Kidney (tissue), 14 donors: Measurements from ENCODE around the gene AOX1. TPM values are rescaled to one million over a fixed set of nuclear protein-coding genes. Genes with fewer than 3 reads are reported as not detected.

ENCODE experiments used
- DNase-seq, 5 donors: peaks; one replicate each; pipeline ENCODE4 v3.0.0-alpha.2; 2013 to 2020
- FAIRE-seq: peaks from 2 replicates; lab custom pipeline; 2012; peaks lifted over from hg19 to GRCh38; lab: Jason Lieb, UNC
- H3K27ac ChIP-seq, 2 donors: one replicate each; pipeline ENCODE4 v1.7.0; 2013; ENCODE audit warnings: low read depth in 2 of 2, low read length in 2 of 2, inconsistent platforms in 1 of 2
- H3K27me3 ChIP-seq: one replicate; pipeline ENCODE4 v1.7.1; 2013; ENCODE audit warnings: low read length, inconsistent platforms; ENCODE audit not compliant: control insufficient read depth, insufficient read depth
- H3K36me3 ChIP-seq, 3 donors: one replicate each; pipeline versions ENCODE4 v1.7.0 to v1.7.1; 2013; ENCODE audit warnings: low read length in 3 of 3, control low read depth in 1 of 3, inconsistent platforms in 1 of 3; ENCODE audit not compliant: insufficient read depth in 3 of 3, control insufficient read depth in 2 of 3
- H3K4me1 ChIP-seq, 3 donors: one replicate each; pipeline versions ENCODE4 v1.7.0 to v1.7.1; 2013; ENCODE audit warnings: low read length in 3 of 3, inconsistent platforms in 1 of 3, low read depth in 1 of 3; ENCODE audit not compliant: control insufficient read depth in 2 of 3, insufficient read depth in 2 of 3
- H3K4me3 ChIP-seq, 3 donors: one replicate each; pipeline versions ENCODE4 v1.7.0 to v1.8.1; 2013; ENCODE audit warnings: low read length in 3 of 3, control low read depth in 1 of 3, inconsistent platforms in 1 of 3
- H3K9ac ChIP-seq, 3 donors: one replicate each; pipeline versions ENCODE4 v1.7.0 to v1.7.1; 2013; ENCODE audit warnings: low read length in 3 of 3, control low read depth in 1 of 3, inconsistent platforms in 1 of 3
- H3K9me3 ChIP-seq, 3 donors: one replicate each; pipeline versions ENCODE4 v1.7.0 to v1.7.1; 2013; ENCODE audit warnings: low read length in 3 of 3, control low read depth in 1 of 3, inconsistent platforms in 1 of 3; ENCODE audit not compliant: control insufficient read depth in 2 of 3, insufficient read depth in 1 of 3
- CTCF ChIP-seq: IDR thresholded peaks from 3 replicates; pipeline ENCODE4 v1.5.1; 2012; ENCODE audit warnings: mild to moderate bottlenecking, moderate library complexity, borderline replicate concordance; ENCODE audit not compliant: insufficient read depth; ENCODE audit errors: extremely low read depth
- intact Hi-C: fragments of 100-400 bp; cut with DNase I; formaldehyde crosslinking; loops from one replicate; pipeline ENCODE4 v1.11.1; 2022
- polyA plus RNA-seq: library from polyadenylated mRNA; stranded (reverse); fragments of 350-450 nt; fragmentation: Illumina TruSeq; extraction: RNeasy Lipid Tissue Mini Kit (QIAGEN cat#74804); gene quantifications from one replicate; pipeline ENCODE4 v1.2.3, GENCODE V29; 2014; ENCODE audit warnings: low read depth, low replicate concordance; ENCODE audit not compliant: insufficient read depth
- total RNA-seq: library from RNA; stranded (reverse); fragmentation: NEBNext Ultra II Directional; extraction: Animal tissue kit (Norgen Biotek cat#: 25700); gene quantifications from one replicate; pipeline ENCODE4 v1.2.1, GENCODE V29; 2021
- donor health status: control.
- donor health status: control.
- donor health status: control.
- donor health status: control.
- donor health status: control.
- donor health status: DM: yes; HTN: yes; CAD: no.
- donor health status: Normal renal cell carcinoma (clear cell type).

AOX1 gene
- total and polyA plus RNA-seq, 2 donors from 2014 or later: 38.6 to 43.7 TPM

GRCh38 chr2:200699310-200699709, 113.5 kb downstream of the AOX1 start:
- H3K4me1 ChIP-seq: no peaks in the 10 kb centered on the region
- no peak overlapping the region for H3K4me3 ChIP-seq
- FAIRE-seq: no peak
- no peak for TF ChIP-seq CTCF
- no peak overlapping the region for H3K27ac ChIP-seq
- no peaks in the 10 kb centered on the region for H3K27me3 ChIP-seq
- H3K9me3 ChIP-seq: no peaks in the 10 kb centered on the region
- intact Hi-C loops: no loop called here
- H3K9ac ChIP-seq: no peak overlapping the region
- no peaks in the 10 kb centered on the region for H3K36me3 ChIP-seq
- no peak for DNase-seq

- FAIRE-seq (no peak), DNase-seq (no peak)
- intact Hi-C loops: loop anchor here (10.0 kb wide), 1 partner anchor 126 kb away; no protein-coding TSS in a partner anchor
- TF ChIP-seq CTCF: no peak
- no peaks in the 10 kb centered on the region for H3K27me3 ChIP-seq
- H3K9ac ChIP-seq: no peak overlapping the region
- H3K27ac ChIP-seq: no peak overlapping the region
- no peaks in the 10 kb centered on the region for H3K4me1 ChIP-seq
- H3K36me3 ChIP-seq: no peaks in the 10 kb centered on the region
- no peaks in the 10 kb centered on the region for H3K9me3 ChIP-seq
- H3K4me3 ChIP-seq: no peak overlapping the region
These were observed 115.0 kb downstream of the AOX1 start for GRCh38 chr2:200700856-200701255.

- TF ChIP-seq CTCF: no peak
- intact Hi-C loops: loop anchor here (10.0 kb wide), 1 partner anchor 127 kb away; no protein-coding TSS in a partner anchor
- Histone ChIP-seq H3K4me3 (no peak overlapping the region), H3K27ac (no peak overlapping the region), H3K9ac (no peak overlapping the region), H3K4me1 (no peaks in the 10 kb centered on the region), H3K27me3 (no peaks in the 10 kb centered on the region), H3K36me3 (no peaks in the 10 kb centered on the region), H3K9me3 (no peaks in the 10 kb centered on the region)
- no peak for FAIRE-seq
- no peak for DNase-seq
These were observed 116.2 kb downstream of the AOX1 start for GRCh38 chr2:200702044-200702443.

GRCh38 chr2:200702646-200703118, 116.9 kb downstream of the AOX1 start:
- H3K9ac ChIP-seq: no peak overlapping the region
- no peak for TF ChIP-seq CTCF
- H3K36me3 ChIP-seq: no peaks in the 10 kb centered on the region
- no peak overlapping the region for H3K4me3 ChIP-seq
- intact Hi-C loops: loop anchor here (10.0 kb wide), 1 partner anchor 128 kb away; no protein-coding TSS in a partner anchor
- FAIRE-seq (no peak), DNase-seq (no peak)
- H3K9me3 ChIP-seq: no peaks in the 10 kb centered on the region
- H3K4me1 ChIP-seq: no peaks in the 10 kb centered on the region
- no peaks in the 10 kb centered on the region for H3K27me3 ChIP-seq
- no peak overlapping the region for H3K27ac ChIP-seq
